HEK293T (cell line): ENCODE results near the gene OR7A17.

ENCODE experiments used
- CTCF ChIA-PET: fragments of 350-600 bp; formaldehyde crosslinking; extraction: SDS; loops from one replicate; lab custom pipeline; 2021; ENCODE audit warnings: antibody characterized with exemption, inconsistent platforms; lab: Yijun Ruan, JAX
- POLR2A ChIA-PET: fragments of 350-600 bp; formaldehyde crosslinking; extraction: SDS; loops from one replicate; lab custom pipeline; 2020; ENCODE audit warnings: antibody characterized with exemption, inconsistent platforms; lab: Yijun Ruan, JAX
- DNase-seq: peaks from one replicate; pipeline ENCODE4 v3.0.0; 2012; ENCODE audit warnings: mixed read lengths; ENCODE audit errors: extremely low spot score
- ARNT ChIP-seq: fragments of 450-650 bp; IDR thresholded peaks from 2 replicates; pipeline ENCODE4 v1.6.1; 2017; ENCODE audit warnings: mild to moderate bottlenecking
- BHLHE40 ChIP-seq: fragments of 450-650 bp; IDR thresholded peaks from 2 replicates; pipeline ENCODE4 v1.6.1; 2016; ENCODE audit warnings: mild to moderate bottlenecking, moderate library complexity, borderline replicate concordance
- CTBP1 ChIP-seq: fragments of 450-650 bp; IDR thresholded peaks from 2 replicates; pipeline ENCODE4 v1.6.1; 2016; ENCODE audit warnings: borderline replicate concordance
- ELF4 ChIP-seq: fragments of 450-650 bp; IDR thresholded peaks from 2 replicates; pipeline ENCODE4 v1.6.1; 2017; ENCODE audit warnings: antibody characterized with exemption
- FOXA1 ChIP-seq: fragments of 450-650 bp; IDR thresholded peaks from 2 replicates; pipeline ENCODE4 v1.6.1; 2016; ENCODE audit warnings: mild to moderate bottlenecking
- FOXK2 ChIP-seq: fragments of 450-650 bp; IDR thresholded peaks from 2 replicates; pipeline ENCODE4 v1.6.1; 2016; ENCODE audit warnings: mild to moderate bottlenecking
- FOXM1 ChIP-seq: fragments of 450-650 bp; IDR thresholded peaks from 2 replicates; pipeline ENCODE4 v1.6.1; 2017; ENCODE audit warnings: mild to moderate bottlenecking, borderline replicate concordance
- HDGF ChIP-seq: fragments of 450-650 bp; IDR thresholded peaks from 2 replicates; pipeline ENCODE4 v1.6.1; 2017; ENCODE audit warnings: antibody characterized with exemption, borderline replicate concordance
- L3MBTL2 ChIP-seq: fragments of 450-650 bp; conservative IDR thresholded peaks from 2 replicates; pipeline ENCODE4 v1.6.1; 2016; ENCODE audit warnings: mild to moderate bottlenecking
- LEF1 ChIP-seq: fragments of 450-650 bp; IDR thresholded peaks from 2 replicates; pipeline ENCODE4 v1.6.1; 2017; ENCODE audit warnings: mild to moderate bottlenecking, borderline replicate concordance
- NFRKB ChIP-seq: fragments of 450-650 bp; IDR thresholded peaks from 2 replicates; pipeline ENCODE4 v1.6.1; 2016; ENCODE audit warnings: mild to moderate bottlenecking, moderate library complexity
- PKNOX1 ChIP-seq: fragments of 450-650 bp; IDR thresholded peaks from 2 replicates; pipeline ENCODE4 v1.6.1; 2016
- SP1 ChIP-seq: fragments of 450-650 bp; IDR thresholded peaks from 2 replicates; pipeline ENCODE4 v1.6.1; 2017
- SUZ12 ChIP-seq: fragments of 450-650 bp; IDR thresholded peaks from 2 replicates; pipeline ENCODE4 v1.6.1; 2016; ENCODE audit warnings: mild to moderate bottlenecking
- TARDBP ChIP-seq: fragments of 450-650 bp; IDR thresholded peaks from 2 replicates; pipeline ENCODE4 v1.6.1; 2016
- ZNF384 ChIP-seq: fragments of 450-650 bp; IDR thresholded peaks from 2 replicates; pipeline ENCODE4 v1.6.1; 2016

OR7A17 gene

GRCh38 chr19:14843169-14843568 lies 42.8 kb downstream of the OR7A17 start:
- ChIA-PET POLR2A (no interaction called here), CTCF (no interaction called here)
- no peak for DNase-seq
- TF ChIP-seq ELF4 (no peak), FOXK2 (no peak), BHLHE40 (no peak), TARDBP (no peak), LEF1 (no peak), L3MBTL2 (no peak), SP1 (no peak), ZNF384 (no peak), ARNT (no peak), FOXM1 (no peak), CTBP1 (no peak), FOXA1 (no peak), SUZ12 (no peak), NFRKB (no peak), HDGF (no peak), PKNOX1 (no peak)

GRCh38 chr19:14840206-14840605 lies 45.7 kb downstream of the OR7A17 start:
- no peak for DNase-seq
- ChIA-PET CTCF (no interaction called here), POLR2A (no interaction called here)
- no peak for TF ChIP-seq ARNT
- no peak for TF ChIP-seq FOXM1
- TF ChIP-seq TARDBP, result no peak
- no peak for TF ChIP-seq CTBP1
- TF ChIP-seq PKNOX1, result no peak
- no peak for TF ChIP-seq LEF1
- no peak for TF ChIP-seq ZNF384
- no peak for TF ChIP-seq FOXA1
- TF ChIP-seq SUZ12, result no peak

- TF ChIP-seq FOXK2, result no peak
- TF ChIP-seq SP1, result no peak
- ChIA-PET CTCF (no interaction called here), POLR2A (no interaction called here)
- DNase-seq, result no peak
Measured at GRCh38 chr19:14837391-14837790, 48.5 kb downstream of the OR7A17 start.

GRCh38 chr19:14835011-14835410 lies 50.9 kb downstream of the OR7A17 start, which contains the start of the genes OR7A5 and OR7C1:
OR7A5 (minus strand) TSS chr19:14835185; CDS start chr19:14828241, 6,944 bp downstream.
OR7C1 (minus strand) TSS chr19:14835185; CDS start chr19:14800136, 35,049 bp downstream.
- DNase-seq, result no peak
- POLR2A ChIA-PET, result no interaction called here
- CTCF ChIA-PET, result no interaction called here
- TF ChIP-seq NFRKB (no peak), CTBP1 (no peak), PKNOX1 (no peak), ZNF384 (no peak), FOXM1 (no peak), HDGF (no peak), TARDBP (no peak), BHLHE40 (no peak)

GRCh38 chr19:14830702-14831101 lies 55.2 kb downstream of the OR7A17 start:
- no peak for TF ChIP-seq TARDBP
- no peak for TF ChIP-seq CTBP1
- no peak for TF ChIP-seq FOXM1
- no peak for TF ChIP-seq PKNOX1
- TF ChIP-seq ZNF384, result no peak
- ChIA-PET POLR2A (no interaction called here), CTCF (interaction anchor here (0.7 kb wide), 1 partner anchor 54 kb away, joined by 3 read pairs; no protein-coding TSS in a partner anchor)
- DNase-seq, result no peak
